GM12878 (cell line): ENCODE measurements around the gene GTPBP1. TPM values are rescaled to one million over a fixed set of nuclear protein-coding genes. Genes with fewer than 3 reads are reported as not detected.

Experiments
- ATAC-seq: fragments of 200-7000 bp; cut with Tn5 transposase; 3 replicates; pipeline ENCODE4 v1.9.1; 2020; ENCODE audit warnings: mild to moderate bottlenecking, moderate library complexity
- BruUV-seq: library from RNA; stranded (reverse); fragments of 400-500 nt; replicated peaks from 2 replicates; lab custom pipeline; 2021; lab: Mats Ljungman, UMichigan
- CTCF ChIA-PET: fragments of 300-600 bp; sonication (Branson Sonifier 250); formaldehyde crosslinking; extraction: SDS; loops from one replicate; lab custom pipeline; 2021; ENCODE audit warnings: inconsistent platforms; lab: Yijun Ruan, JAX
- POLR2A ChIA-PET: fragments of 350-600 bp; formaldehyde crosslinking; extraction: SDS; loops from one replicate; lab custom pipeline; 2021; ENCODE audit warnings: inconsistent platforms; lab: Charles Lee
- RAD21 ChIA-PET: fragments of 300-600 bp; sonication (Branson Sonifier 250); formaldehyde crosslinking; loops from one replicate; lab custom pipeline; 2023; ENCODE audit warnings: antibody characterized with exemption; ENCODE audit not compliant: unreplicated experiment; lab: Charles Lee
- SMC1A ChIA-PET: fragments of 300-600 bp; sonication (Branson Sonifier 250); formaldehyde crosslinking; loops from one replicate; lab custom pipeline; 2023; ENCODE audit not compliant: unreplicated experiment, uncharacterized antibody; lab: Charles Lee
- DNase-seq: peaks from one replicate; pipeline ENCODE4 v3.0.0-alpha.2; 2011; ENCODE audit warnings: low read depth, low spot score
- FAIRE-seq: peaks from 3 replicates; lab custom pipeline; 2011; peaks lifted over from hg19 to GRCh38; lab: Jason Lieb, UNC
- H2AFZ ChIP-seq: 2 replicates; pipeline ENCODE4 v1.6.0; 2011; ENCODE audit warnings: low read depth, low read length, control low read depth; ENCODE audit not compliant: control insufficient read depth
- H3K27ac ChIP-seq: 2 replicates; pipeline ENCODE4 v1.5.1; 2011; ENCODE audit warnings: control low read depth; ENCODE audit not compliant: control insufficient read depth, insufficient read depth
- H3K27me3 ChIP-seq, 2 experiments: replicated peaks in 1 of 2; 2 replicates each; pipeline versions ENCODE4 v1.6.0 to v1.6.1; 2011; ENCODE audit warnings: low read length in 1 of 2; ENCODE audit not compliant: control insufficient read depth in 2 of 2, insufficient read depth in 2 of 2
- H3K36me3 ChIP-seq, 2 experiments: 2 replicates each; pipeline ENCODE4 v1.5.1; 2011; ENCODE audit warnings: low read length in 1 of 2; ENCODE audit not compliant: control insufficient read depth in 2 of 2, insufficient read depth in 2 of 2
- H3K4me1 ChIP-seq: 2 replicates; pipeline ENCODE4 v1.6.1; 2011; ENCODE audit warnings: mild to moderate bottlenecking, low read length, moderate library complexity, mixed read lengths; ENCODE audit not compliant: control insufficient read depth, insufficient read depth
- H3K4me2 ChIP-seq: 2 replicates; pipeline ENCODE4 v1.6.0; 2011; ENCODE audit warnings: control low read depth; ENCODE audit not compliant: control insufficient read depth, insufficient read depth
- H3K4me3 ChIP-seq: fragments of 200-600 bp; sonication (generic); 2 replicates; pipeline ENCODE4 v1.5.1; 2016
- H3K79me2 ChIP-seq: 2 replicates; pipeline ENCODE4 v1.6.0; 2011; ENCODE audit warnings: low read length; ENCODE audit not compliant: control insufficient read depth, insufficient read depth
- H3K9ac ChIP-seq: 2 replicates; pipeline ENCODE4 v1.8.0; 2011; ENCODE audit warnings: low read length, control low read depth, mixed read lengths; ENCODE audit not compliant: control insufficient read depth, insufficient read depth
- H3K9me3 ChIP-seq: replicated peaks from 3 replicates; pipeline ENCODE4 v1.5.1; 2011; ENCODE audit warnings: mild to moderate bottlenecking, low read length; ENCODE audit not compliant: control insufficient read depth, insufficient read depth
- H4K20me1 ChIP-seq: 2 replicates; pipeline ENCODE4 v1.6.0; 2011; ENCODE audit not compliant: control insufficient read depth, insufficient read depth
- BCL11A ChIP-seq: IDR thresholded peaks from 2 replicates; pipeline ENCODE4 v1.6.1; 2011; ENCODE audit warnings: low read depth, low read length
- BHLHE40 ChIP-seq, 2 experiments: fragments of 450-650 bp in 1 of 2; IDR thresholded peaks; 2 replicates each; pipeline ENCODE4 v1.6.1; 2011 to 2017; ENCODE audit warnings: low read depth in 2 of 2, borderline replicate concordance in 1 of 2, improper control_type of control experiment in 1 of 2, low read length in 1 of 2, mild to moderate bottlenecking in 1 of 2
- CEBPB ChIP-seq, 2 experiments: fragments of 150-350 bp in 1 of 2; IDR thresholded peaks; 2 replicates each; pipeline ENCODE4 v1.6.1; 2012 to 2014; ENCODE audit warnings: low read depth in 2 of 2, low read length in 2 of 2, borderline replicate concordance in 1 of 2, inconsistent platforms in 1 of 2
- IKZF1 ChIP-seq: fragments of 450-650 bp; conservative IDR thresholded peaks from 2 replicates; pipeline ENCODE4 v1.6.1; 2017; ENCODE audit warnings: antibody characterized with exemption, mild to moderate bottlenecking
- IKZF2 ChIP-seq, 2 experiments: fragments of 450-650 bp; IDR thresholded peaks; 2 replicates each; pipeline ENCODE4 v1.6.1; 2017; ENCODE audit warnings: mild to moderate bottlenecking in 2 of 2, moderate library complexity in 2 of 2
- MEF2B ChIP-seq: fragments of 450-650 bp; IDR thresholded peaks from 2 replicates; pipeline ENCODE4 v1.6.1; 2018; ENCODE audit warnings: mild to moderate bottlenecking, moderate library complexity; ENCODE audit not compliant: partially characterized antibody, poor library complexity, severe bottlenecking
- NR2F1 ChIP-seq: fragments of 450-650 bp; conservative IDR thresholded peaks from 2 replicates; pipeline ENCODE4 v1.6.1; 2017; ENCODE audit warnings: mild to moderate bottlenecking
- STAT1 ChIP-seq: fragments of 450-650 bp; conservative IDR thresholded peaks from 2 replicates; pipeline ENCODE4 v1.6.1; 2014; ENCODE audit warnings: antibody characterized with exemption, mild to moderate bottlenecking
- WGBS: methylation state at CpG from one replicate; pipeline ENCODE4 v1.1.6; 2016; ENCODE audit warnings: low lambda C conversion rate; ENCODE audit not compliant: insufficient replicate concordance, insufficient coverage; ENCODE audit errors: missing lambda C conversion rate; 5-methylcytosine and 5-hydroxymethylcytosine counted together
- in situ Hi-C: fragments of 300-500 bp; cut with MboI; formaldehyde crosslinking; loops from 9 replicates; pipeline ENCODE4 v1.14.3; 2018; ENCODE audit warnings: mixed read lengths
- intact Hi-C: fragments of 100-400 bp; cut with micrococcal nuclease; formaldehyde crosslinking; loops from one replicate; pipeline ENCODE4 v1.14.2; 2022; ENCODE audit not compliant: unreplicated experiment
- polyA plus RNA-seq, 11 experiments: library from polyadenylated mRNA; depleted of rRNA in 4 of 11; unstranded in 6 of 11; stranded (reverse) in 5 of 11; fragments of >200 nt; fragmentation: Nextera tagmentation in 4 of 11; fragmentation: Illumina TruSeq in 1 of 11; extraction: Ambion mirVana in 4 of 11; extraction: Trizol in 1 of 11; gene quantifications; 1 replicate in 1 of 11; 2 replicates in 10 of 11; pipeline versions ENCODE4 v1.2.1 to v1.2.3, GENCODE V29; 2011 to 2016; ENCODE audit warnings: inconsistent platforms in 2 of 11, missing spikeins in 2 of 11, low read depth in 1 of 11
- total RNA-seq, 4 experiments: library from RNA; depleted of rRNA in 3 of 4; stranded (reverse); fragments of >200 nt in 3 of 4; fragmentation: Illumina TruSeq in 1 of 4; extraction: Trizol in 1 of 4; gene quantifications; 2 replicates each; pipeline versions ENCODE4 v1.2.1 to v1.2.3, GENCODE V29; 2013 to 2021

Gene GTPBP1
- total and polyA plus RNA-seq, 10 of the 15 experiments (the other 5 are each of a cell fraction or from before 2014, with no cell fraction given): 0.89 to 63.1 (median 34.2) TPM

DNA sequence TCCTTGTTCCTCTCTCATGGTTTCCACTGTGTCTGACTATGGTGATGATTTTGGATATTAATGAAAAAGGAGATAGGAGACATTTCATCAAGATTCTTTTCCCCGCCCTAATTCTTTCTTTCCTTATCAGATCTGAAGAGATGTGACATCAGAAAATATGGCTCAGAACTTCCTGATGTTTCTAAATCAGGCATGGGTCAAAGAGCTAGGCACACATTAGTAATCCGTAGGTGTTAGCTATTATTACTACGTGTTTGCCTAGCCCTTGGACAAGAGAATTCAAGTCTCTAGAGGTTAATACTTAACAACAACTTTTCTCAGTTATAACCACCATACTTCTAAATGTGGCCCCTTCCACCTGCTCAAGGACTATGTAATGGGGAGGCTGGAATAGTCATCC is 10.8 kb upstream of the GTPBP1 start:
- 0 out of 4 replicates have a peak, but pooled peaks cover 0 to 7% of the 10 kb centered on the region in 2 experiments for H3K36me3 ChIP-seq
- intact Hi-C loops: no loop called here
- CTCF ChIA-PET: no interaction called here
- no peak overlapping the region for H3K9ac ChIP-seq
- ATAC-seq: peak; percentile 25
- no peaks in the 10 kb centered on the region for H3K27me3 ChIP-seq
- no TSS peak for BruUV-seq
- SMC1A ChIA-PET: interaction anchor here (6.3 to 7.6 kb wide), 2 partner anchors 12 to 13 kb away, joined by 43 to 54 read pairs; partner anchors contain the start of genes GTPBP1 and TOMM22
- no peak overlapping the region for H2AFZ ChIP-seq
- no peak overlapping the region for H3K4me3 ChIP-seq
- in situ Hi-C loops: no loop called here
- H3K4me2 ChIP-seq: peak overlapping the region; percentile 28; the same call in 1 of the 2 replicates
- no peak for TF ChIP-seq STAT1
- no peak for TF ChIP-seq CEBPB (IDR thresholded peaks at IDR 0.05; ENCODE audit: borderline replicate concordance in 1 of 2, low read depth in 2 of 2, low read length in 2 of 2)
- TF ChIP-seq MEF2B: peak; percentile 53
- peak; percentile 59 for TF ChIP-seq NR2F1
- TF ChIP-seq BCL11A: no peak
- peak in 1 of 2 experiments; percentile 11; a peak in 2 of 4 replicates for TF ChIP-seq IKZF2 (IDR thresholded peaks at IDR 0.05)
- TF ChIP-seq BHLHE40 (IDR thresholded peaks at IDR 0.05; ENCODE audit: borderline replicate concordance in 1 of 2, low read depth in 2 of 2, low read length in 1 of 2): 0 out of 4 replicates have a peak, but pooled peaks of 1 of the 2 experiments have one; percentile 14
- peak; percentile 40 for TF ChIP-seq IKZF1
- RAD21 ChIA-PET: interaction anchor here (0.7 to 5.3 kb wide), 4 partner anchors 11 to 342 kb away, joined by 3 to 30 read pairs (median 8); partner anchors contain the start of genes GTPBP1 and TOMM22
- 95% methylated on average over 3 of the region's 3 CpGs for WGBS
- H3K4me1 ChIP-seq: peaks cover 4% of the 10 kb centered on the region
- no peaks in the 10 kb centered on the region for H4K20me1 ChIP-seq
- POLR2A ChIA-PET: interaction anchor here (0.6 to 5.9 kb wide), 5 partner anchors 10 to 624 kb away, joined by 3 to 39 read pairs (median 6); partner anchors contain the start of genes GTPBP1, RPL3 and TOMM22
- H3K27ac ChIP-seq: no peak overlapping the region
- no peak for DNase-seq
- peaks cover 49% of the 10 kb centered on the region for H3K79me2 ChIP-seq
- H3K9me3 ChIP-seq: no peaks in the 10 kb centered on the region
- no peak for FAIRE-seq
